HCT116 (cell line): ENCODE measurements around the gene CCDC91. TPM values are rescaled to one million over a fixed set of nuclear protein-coding genes. Genes with fewer than 3 reads are reported as not detected.
"Not testable (repeated sequence)": the region's sequence is repeated elsewhere in the genome, so short reads cannot be mapped to it uniquely, and the experiment has no call there.

Experiments used
- ATAC-seq: fragments of 200-7000 bp; cut with Tn5 transposase; 2 replicates; pipeline ENCODE4 v1.9.1; 2020; ENCODE audit warnings: mild to moderate bottlenecking, moderate library complexity
- BruUV-seq: library from RNA; stranded (reverse); fragments of 400-500 nt; replicated peaks from 2 replicates; lab custom pipeline; 2021; lab: Mats Ljungman, UMichigan
- CTCF ChIA-PET: fragments of 300-600 bp; sonication (Branson Sonifier 250); formaldehyde crosslinking; loops from one replicate; lab custom pipeline; 2021; ENCODE audit warnings: antibody characterized with exemption; lab: Charles Lee
- POLR2A ChIA-PET: fragments of 300-600, 350-600 bp; sonication (Branson Sonifier 250); formaldehyde crosslinking; loops from one replicate; lab custom pipeline; 2021; ENCODE audit warnings: antibody characterized with exemption; lab: Charles Lee
- RAD21 ChIA-PET, 2 experiments: fragments of 300-600 bp; sonication (Branson Sonifier 250); formaldehyde crosslinking; loops; one replicate each; lab custom pipeline; 2023; ENCODE audit warnings: low total read pairs in 2 of 2; ENCODE audit not compliant: uncharacterized antibody in 2 of 2, unreplicated experiment in 2 of 2, low non-redundant PET in 1 of 2; lab: Charles Lee
- DNase-seq: peaks from one replicate; pipeline ENCODE4 v3.0.0-alpha.2; 2010; ENCODE audit warnings: low read depth, low spot score
- H2AFZ ChIP-seq: fragments of 200-600 bp; shearing (Covaris generic), sonication (generic); 2 replicates; pipeline ENCODE4 v1.6.1; 2017; ENCODE audit warnings: low read depth, mixed run types, mixed read lengths, antibody characterized with exemption, low read length; ENCODE audit not compliant: poor library complexity, severe bottlenecking
- H3K27ac ChIP-seq: 2 replicates; pipeline ENCODE4 v1.5.1; 2012; ENCODE audit warnings: low read depth, low read length
- H3K27me3 ChIP-seq: fragments of 200-600 bp; sonication (generic); 2 replicates; pipeline ENCODE4 v1.6.1; 2016; ENCODE audit warnings: mixed run types, low read length, mixed read lengths; ENCODE audit not compliant: insufficient read depth
- H3K36me3 ChIP-seq, 2 experiments: fragments of 200-500 bp in 1 of 2; fragments of 200-600 bp in 1 of 2; sonication (Bioruptor generic) in 1 of 2; sonication (generic) in 1 of 2; 2 replicates each; pipeline versions ENCODE4 v1.5.1 to v1.6.1; 2014 to 2016; ENCODE audit warnings: low read length in 2 of 2, inconsistent platforms in 1 of 2, mixed read lengths in 1 of 2, mixed run types in 1 of 2; ENCODE audit not compliant: insufficient read depth in 2 of 2, control insufficient read depth in 1 of 2
- H3K4me1 ChIP-seq, 2 experiments: fragments of 200-600 bp in 1 of 2; sonication (generic) in 1 of 2; 2 replicates each; pipeline versions ENCODE4 v1.5.1 to v1.6.1; 2012 to 2017; ENCODE audit warnings: low read length in 2 of 2, inconsistent platforms in 1 of 2, mild to moderate bottlenecking in 1 of 2, mixed read lengths in 1 of 2, mixed run types in 1 of 2, moderate library complexity in 1 of 2; ENCODE audit not compliant: insufficient read depth in 2 of 2, control insufficient read depth in 1 of 2
- H3K4me2 ChIP-seq: fragments of 200-600 bp; sonication (generic); 2 replicates; pipeline ENCODE4 v1.6.1; 2017; ENCODE audit warnings: mixed run types, low read length, mixed read lengths
- H3K4me3 ChIP-seq, 2 experiments: fragments of 200-600 bp in 1 of 2; sonication (generic) in 1 of 2; replicated peaks in 1 of 2; 2 replicates each; pipeline ENCODE4 v1.5.1; 2011 to 2016; ENCODE audit warnings: low read length in 2 of 2, control low read depth in 1 of 2, low read depth in 1 of 2, mild to moderate bottlenecking in 1 of 2, mixed read lengths in 1 of 2, mixed run types in 1 of 2
- H3K79me2 ChIP-seq: fragments of 200-600 bp; sonication (generic); 2 replicates; pipeline ENCODE4 v1.6.1; 2017; ENCODE audit warnings: mild to moderate bottlenecking, mixed run types, low read length, moderate library complexity, mixed read lengths; ENCODE audit not compliant: insufficient read depth
- H3K9ac ChIP-seq: fragments of 200-600 bp; sonication (generic); 2 replicates; pipeline ENCODE4 v1.6.1; 2016; ENCODE audit warnings: low read length, mixed read lengths
- H3K9me2 ChIP-seq: fragments of 200-600 bp; sonication (generic), shearing (Covaris generic); 2 replicates; pipeline ENCODE4 v1.6.1; 2017; ENCODE audit warnings: mixed run types, mild to moderate bottlenecking, moderate library complexity; ENCODE audit not compliant: insufficient read depth
- H3K9me3 ChIP-seq, 2 experiments: fragments of 200-500 bp in 1 of 2; fragments of 200-600 bp in 1 of 2; sonication (Bioruptor generic) in 1 of 2; sonication (generic) in 1 of 2; 2 replicates each; pipeline ENCODE4 v1.6.1; 2014 to 2017; ENCODE audit warnings: low read length in 2 of 2, mixed read lengths in 2 of 2, inconsistent platforms in 1 of 2, low read depth in 1 of 2, mild to moderate bottlenecking in 1 of 2, mixed run types in 1 of 2, moderate library complexity in 1 of 2; ENCODE audit not compliant: control insufficient read depth in 1 of 2, insufficient read depth in 1 of 2
- H4K20me1 ChIP-seq: fragments of 200-600 bp; sonication (generic), shearing (Covaris generic); 2 replicates; pipeline ENCODE4 v1.6.1; 2017; ENCODE audit warnings: mixed run types, mild to moderate bottlenecking, moderate library complexity; ENCODE audit not compliant: insufficient read depth
- CBX3 ChIP-seq: IDR thresholded peaks from 2 replicates; pipeline ENCODE4 v1.6.1; 2012; ENCODE audit warnings: low read depth
- TCF7L2 ChIP-seq: IDR thresholded peaks from 2 replicates; pipeline ENCODE4 v1.7.0; 2011; ENCODE audit warnings: borderline replicate concordance, inconsistent platforms; ENCODE audit not compliant: insufficient read depth, insufficient read length; ENCODE audit errors: extremely low read depth
- intact Hi-C: fragments of 100-400 bp; cut with micrococcal nuclease; formaldehyde crosslinking; loops from 2 replicates; pipeline ENCODE4 v1.10.0; 2022
- total RNA-seq: library from RNA; stranded (reverse); gene quantifications from one replicate; pipeline ENCODE4 v1.2.1, GENCODE V29; 2021; ENCODE audit not compliant: unreplicated experiment

CCDC91 gene
- total RNA-seq, 1 experiment from 2014 or later: 18.1 TPM

- no peak for TF ChIP-seq TCF7L2
- TF ChIP-seq CBX3: no peak
These were observed 1.9 kb downstream of the CCDC91 start (continued) for GRCh38 chr12:28192125-28192524.

GRCh38 chr12:28194621-28195020, 4.4 kb downstream of the CCDC91 start:
- RAD21 ChIA-PET, POLR2A ChIA-PET, ATAC-seq, H3K9me3 ChIP-seq, H4K20me1 ChIP-seq, H3K27ac ChIP-seq, CTCF ChIA-PET, H3K27me3 ChIP-seq, BruUV-seq, H3K4me3 ChIP-seq, intact Hi-C loops, H3K9me2 ChIP-seq, H2AFZ ChIP-seq, DNase-seq, H3K36me3 ChIP-seq, H3K4me2 ChIP-seq, H3K9ac ChIP-seq: not testable (repeated sequence)
- Histone ChIP-seq H3K4me1 (peaks cover 8 to 18% of the 10 kb centered on the region in 2 experiments), H3K79me2 (peaks cover 29% of the 10 kb centered on the region)

GRCh38 chr12:28201136-28201535, 10.9 kb downstream of the CCDC91 start:
- ATAC-seq, H3K36me3 ChIP-seq, H3K4me1 ChIP-seq, H3K4me2 ChIP-seq, POLR2A ChIA-PET, H4K20me1 ChIP-seq, BruUV-seq, H2AFZ ChIP-seq, RAD21 ChIA-PET, H3K27ac ChIP-seq, H3K4me3 ChIP-seq, DNase-seq, H3K9me3 ChIP-seq, H3K27me3 ChIP-seq, intact Hi-C loops, CTCF ChIA-PET, H3K9me2 ChIP-seq, H3K9ac ChIP-seq: not testable (repeated sequence)
- peaks cover 11% of the 10 kb centered on the region; the same call in 1 of the 2 replicates for H3K79me2 ChIP-seq
